ENCODE data around the gene HOXB13. TPM values are rescaled to one million over a fixed set of nuclear protein-coding genes. Genes with fewer than 3 reads are reported as not detected.

The HOXB13 gene
- total RNA-seq, 1 donor from 2014 or later, result not detected

DNA sequence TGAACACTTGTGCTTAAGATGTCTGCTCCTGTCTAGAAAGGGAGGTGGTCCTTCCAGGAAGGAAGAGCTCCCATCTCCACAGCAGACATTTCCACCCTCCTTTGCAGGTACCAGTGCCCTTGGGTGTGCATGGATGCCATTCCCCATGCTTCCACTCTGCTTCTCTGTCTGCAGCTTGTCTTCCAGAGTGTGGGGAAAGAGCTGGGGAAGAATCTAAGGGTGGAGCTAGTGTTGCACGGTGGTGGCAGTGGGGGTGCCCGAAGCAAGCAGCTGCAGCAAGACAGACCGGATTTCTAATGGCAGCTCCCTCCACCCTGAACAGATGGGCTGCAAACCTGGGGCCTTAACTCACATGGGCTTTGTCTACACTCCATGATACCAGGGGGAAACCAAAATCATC, 22.6 kb upstream of the HOXB13 start:
- H3K36me3 ChIP-seq (ENCODE audit: control insufficient read depth, insufficient read depth, low read length), result no peaks in the 10 kb centered on the region
- no peak overlapping the region for H3K4me3 ChIP-seq (ENCODE audit: low read depth, low read length)
- H3K27me3 ChIP-seq (ENCODE audit: control insufficient read depth, insufficient read depth, low read length), result peaks cover 86% of the 10 kb centered on the region
- DNase-seq (ENCODE audit: low read depth), result no peak
- TF ChIP-seq, protein P1, sequence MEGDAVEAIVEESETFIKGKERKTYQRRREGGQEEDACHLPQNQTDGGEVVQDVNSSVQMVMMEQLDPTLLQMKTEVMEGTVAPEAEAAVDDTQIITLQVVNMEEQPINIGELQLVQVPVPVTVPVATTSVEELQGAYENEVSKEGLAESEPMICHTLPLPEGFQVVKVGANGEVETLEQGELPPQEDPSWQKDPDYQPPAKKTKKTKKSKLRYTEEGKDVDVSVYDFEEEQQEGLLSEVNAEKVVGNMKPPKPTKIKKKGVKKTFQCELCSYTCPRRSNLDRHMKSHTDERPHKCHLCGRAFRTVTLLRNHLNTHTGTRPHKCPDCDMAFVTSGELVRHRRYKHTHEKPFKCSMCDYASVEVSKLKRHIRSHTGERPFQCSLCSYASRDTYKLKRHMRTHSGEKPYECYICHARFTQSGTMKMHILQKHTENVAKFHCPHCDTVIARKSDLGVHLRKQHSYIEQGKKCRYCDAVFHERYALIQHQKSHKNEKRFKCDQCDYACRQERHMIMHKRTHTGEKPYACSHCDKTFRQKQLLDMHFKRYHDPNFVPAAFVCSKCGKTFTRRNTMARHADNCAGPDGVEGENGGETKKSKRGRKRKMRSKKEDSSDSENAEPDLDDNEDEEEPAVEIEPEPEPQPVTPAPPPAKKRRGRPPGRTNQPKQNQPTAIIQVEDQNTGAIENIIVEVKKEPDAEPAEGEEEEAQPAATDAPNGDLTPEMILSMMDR (IDR thresholded peaks at IDR 0.05; ENCODE audit: insufficient read depth, low read length, poor library complexity, severe bottlenecking), result no peak

DNA sequence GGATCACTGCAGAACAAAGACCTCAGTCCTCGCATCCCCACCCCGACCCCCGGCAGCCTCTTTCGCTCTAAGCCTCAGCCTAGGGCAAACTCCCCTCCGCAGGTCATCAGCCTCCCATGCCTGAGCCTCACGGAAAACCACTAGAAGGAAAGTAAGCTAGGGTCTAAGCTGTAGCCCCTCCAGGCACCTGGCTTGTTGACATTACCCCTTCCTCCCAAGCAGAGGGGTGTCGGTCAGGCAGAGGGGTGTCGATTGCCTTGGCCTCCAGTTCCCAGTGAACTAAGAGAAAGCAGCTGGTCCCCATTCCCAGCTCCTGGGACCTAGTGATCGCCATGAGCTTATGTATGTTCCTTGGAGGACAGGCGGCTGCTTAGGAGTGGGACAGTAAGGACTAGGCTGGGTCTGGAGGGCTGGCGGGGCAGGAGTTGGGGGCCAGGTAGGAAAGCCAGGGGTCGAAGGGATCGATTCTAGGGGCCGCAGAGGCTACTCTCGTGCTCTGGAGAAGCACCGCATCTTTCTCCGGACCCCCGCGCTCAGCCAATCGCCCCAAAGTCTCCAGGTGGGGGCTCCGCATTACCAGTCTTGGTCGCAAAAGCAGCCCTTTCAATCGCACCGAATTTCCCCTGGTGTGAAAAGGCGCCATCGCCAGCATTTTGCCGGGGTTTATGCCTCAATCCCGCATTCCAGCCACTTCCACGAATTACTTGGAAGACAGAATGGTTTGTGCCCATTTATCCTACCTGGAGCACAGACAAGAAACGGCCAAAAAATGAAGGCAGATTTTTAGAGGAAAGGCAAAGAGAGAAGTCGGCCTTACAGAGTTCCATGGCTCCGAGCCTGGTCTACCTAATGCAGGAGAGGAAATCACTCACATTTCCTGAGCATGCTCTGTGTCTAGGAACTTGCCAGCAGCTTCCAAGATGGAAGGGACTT, 21.3 kb upstream of the HOXB13 start:
- Histone ChIP-seq H3K36me3 (ENCODE audit: control insufficient read depth, insufficient read depth, low read length) (no peaks in the 10 kb centered on the region), H3K27me3 (ENCODE audit: control insufficient read depth, insufficient read depth, low read length) (peaks cover 93% of the 10 kb centered on the region), H3K4me3 (ENCODE audit: low read depth, low read length) (no peak overlapping the region)
- no peak for DNase-seq (ENCODE audit: low read depth)
- TF ChIP-seq, protein P1 (IDR thresholded peaks at IDR 0.05; ENCODE audit: insufficient read depth, low read length, poor library complexity, severe bottlenecking), result no peak

DNA sequence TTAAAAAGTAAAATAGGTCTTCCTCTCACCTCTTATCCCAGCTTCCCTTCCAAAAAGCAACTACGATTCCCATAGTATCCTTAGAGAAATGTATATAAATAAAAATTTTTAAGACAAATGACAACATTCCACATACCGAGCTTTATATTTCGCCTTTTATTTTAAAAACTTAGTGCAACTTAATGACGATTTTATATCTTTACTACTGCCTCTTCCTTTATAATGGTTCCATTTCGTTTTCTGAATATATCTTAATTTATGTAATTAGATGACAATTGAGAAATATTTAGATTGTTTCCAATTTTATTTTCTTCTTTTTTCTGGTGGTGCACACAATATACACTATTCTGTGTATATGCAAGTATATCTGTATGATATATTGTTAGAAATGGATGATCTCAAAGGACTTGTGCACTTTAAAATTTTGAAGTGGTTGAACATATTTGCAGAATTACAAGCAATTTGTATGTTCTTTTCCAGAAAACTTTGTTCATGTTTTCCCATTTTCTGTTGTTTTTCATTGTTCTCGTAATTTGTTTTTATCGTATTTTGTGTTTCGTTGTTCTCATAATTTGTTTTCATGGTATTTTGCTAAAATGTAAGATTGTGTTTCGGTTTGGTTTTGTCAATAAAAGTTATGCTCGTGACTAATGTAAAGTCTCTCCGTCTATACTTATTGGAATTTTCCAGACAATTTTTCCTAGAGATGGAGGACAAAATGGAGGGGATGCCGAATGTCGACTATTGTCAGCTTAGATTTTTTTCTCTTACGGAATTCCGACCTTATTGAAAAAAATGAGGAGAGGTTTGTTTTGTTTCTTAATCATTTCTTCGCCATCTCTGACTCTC, 20.4 kb upstream of the HOXB13 start:
- no peak for DNase-seq (ENCODE audit: low read depth)
- TF ChIP-seq, protein P1 (IDR thresholded peaks at IDR 0.05; ENCODE audit: insufficient read depth, low read length, poor library complexity, severe bottlenecking), result no peak
- Histone ChIP-seq H3K4me3 (ENCODE audit: low read depth, low read length) (no peak overlapping the region), H3K27me3 (ENCODE audit: control insufficient read depth, insufficient read depth, low read length) (peaks cover 93% of the 10 kb centered on the region), H3K36me3 (ENCODE audit: control insufficient read depth, insufficient read depth, low read length) (no peaks in the 10 kb centered on the region)

DNA sequence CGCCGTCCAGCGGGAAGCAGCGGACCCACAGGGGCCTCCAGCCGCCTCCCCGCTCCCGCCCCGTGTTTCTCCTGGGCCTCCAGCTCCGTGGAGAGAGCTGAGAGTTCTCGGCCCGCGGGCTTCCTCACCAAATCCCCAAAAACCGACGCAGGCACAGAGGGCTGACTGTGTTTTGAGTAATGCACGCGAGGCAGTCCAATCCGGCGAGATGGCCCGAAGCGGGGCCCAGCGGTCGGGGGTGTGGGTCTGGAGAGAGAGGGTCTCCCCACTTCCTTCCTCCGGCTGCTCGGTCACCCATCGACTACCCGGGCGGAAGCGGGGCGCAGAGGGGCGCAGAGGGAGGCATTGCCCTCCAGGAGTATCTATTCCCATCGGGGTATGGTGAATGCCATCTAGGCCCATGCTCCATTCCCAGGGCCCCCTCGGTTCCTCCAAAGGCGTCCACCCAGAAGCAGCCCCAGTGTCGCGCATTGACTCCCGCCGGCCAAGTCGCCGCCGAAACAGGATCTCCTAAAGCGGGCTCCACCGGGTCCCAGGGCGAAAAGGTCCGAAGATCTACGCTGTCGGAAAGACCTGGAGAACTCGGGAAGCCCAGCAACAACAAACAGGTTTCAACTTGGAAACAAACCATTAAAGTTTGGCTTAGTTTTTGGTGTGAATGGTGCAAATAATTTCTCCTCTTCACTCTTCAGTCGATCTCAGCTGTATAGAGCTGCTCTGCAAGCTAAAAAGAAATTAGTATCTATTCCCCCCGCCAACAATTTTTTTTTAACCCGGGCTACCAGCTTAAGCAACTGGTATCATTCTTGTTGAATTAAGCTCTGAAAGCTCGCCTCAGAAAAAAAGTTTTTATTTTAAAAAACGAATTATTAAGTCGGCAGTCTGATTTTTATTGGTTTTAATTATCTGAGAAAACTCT, 19.2 kb upstream of the HOXB13 start:
- H3K4me3 ChIP-seq (ENCODE audit: low read depth, low read length), result no peak overlapping the region
- H3K27me3 ChIP-seq (ENCODE audit: control insufficient read depth, insufficient read depth, low read length), result peaks cover 93% of the 10 kb centered on the region
- H3K36me3 ChIP-seq (ENCODE audit: control insufficient read depth, insufficient read depth, low read length), result no peaks in the 10 kb centered on the region
- TF ChIP-seq, protein P1 (IDR thresholded peaks at IDR 0.05; ENCODE audit: insufficient read depth, low read length, poor library complexity, severe bottlenecking), result no peak
- no peak for DNase-seq (ENCODE audit: low read depth)

DNA sequence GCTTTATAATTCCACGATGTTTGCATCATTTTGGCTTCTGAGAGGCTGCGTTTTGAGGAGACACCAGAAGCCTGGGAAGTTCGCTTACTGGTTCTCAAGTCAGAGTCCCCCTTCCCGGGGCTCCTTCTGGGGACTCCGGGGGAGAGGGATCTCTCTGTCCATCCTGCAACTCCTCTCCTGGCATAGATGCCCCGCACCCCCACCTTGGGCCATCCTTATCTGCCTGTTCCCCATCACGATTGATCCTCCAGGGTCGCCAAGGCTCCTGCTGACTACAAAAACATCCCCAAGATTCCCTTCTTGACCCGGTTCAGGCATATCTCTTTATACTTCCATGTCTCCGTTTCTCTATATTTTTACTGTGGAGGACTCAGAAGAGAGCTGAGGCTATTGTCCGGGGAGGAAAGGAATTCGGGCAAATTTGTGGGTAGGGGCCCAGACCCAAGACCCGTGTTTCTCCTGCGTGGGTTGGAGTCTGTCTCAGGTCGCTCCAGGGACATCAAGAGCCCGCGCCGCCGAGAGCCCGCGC, 18.4 kb upstream of the HOXB13 start:
- TF ChIP-seq, protein P1 (IDR thresholded peaks at IDR 0.05; ENCODE audit: insufficient read depth, low read length, poor library complexity, severe bottlenecking), result no peak
- no peaks in the 10 kb centered on the region for H3K36me3 ChIP-seq (ENCODE audit: control insufficient read depth, insufficient read depth, low read length)
- no peak for DNase-seq (ENCODE audit: low read depth)
- H3K27me3 ChIP-seq (ENCODE audit: control insufficient read depth, insufficient read depth, low read length), result peaks cover 92% of the 10 kb centered on the region
- no peak overlapping the region for H3K4me3 ChIP-seq (ENCODE audit: low read depth, low read length)

Data from kidney epithelial cell (primary cell).